H1 (cell line): Measurements from ENCODE around the gene PCDH9.

Source experiments
- CHD2 ChIP-seq: IDR thresholded peaks from 2 replicates; pipeline ENCODE4 v1.6.1; 2012; ENCODE audit warnings: low read length, improper control_type of control experiment
- GTF2F1 ChIP-seq: IDR thresholded peaks from 2 replicates; pipeline ENCODE4 v1.6.1; 2012; ENCODE audit warnings: low read depth, low read length, improper control_type of control experiment, borderline replicate concordance
- JUN ChIP-seq: IDR thresholded peaks from 2 replicates; pipeline ENCODE4 v1.6.1; 2011; ENCODE audit warnings: low read depth, mild to moderate bottlenecking, improper control_type of control experiment, low read length
- POLR2AphosphoS5 ChIP-seq: IDR thresholded peaks from 2 replicates; pipeline ENCODE4 v1.6.1; 2011; ENCODE audit warnings: low read depth, low read length
- TF ChIP-seq, protein P1 (sequence below), 3 experiments: IDR thresholded peaks; 1 replicate in 2 of 3; 2 replicates in 1 of 3; pipeline versions ENCODE4 v1.5.1 to v1.6.1; 2011; ENCODE audit warnings: low read length in 3 of 3, mild to moderate bottlenecking in 3 of 3, inconsistent platforms in 2 of 3, low read depth in 1 of 3, moderate library complexity in 1 of 3; ENCODE audit not compliant: insufficient read depth in 1 of 3; ENCODE audit errors: control extremely low read depth in 1 of 3

DNA sequence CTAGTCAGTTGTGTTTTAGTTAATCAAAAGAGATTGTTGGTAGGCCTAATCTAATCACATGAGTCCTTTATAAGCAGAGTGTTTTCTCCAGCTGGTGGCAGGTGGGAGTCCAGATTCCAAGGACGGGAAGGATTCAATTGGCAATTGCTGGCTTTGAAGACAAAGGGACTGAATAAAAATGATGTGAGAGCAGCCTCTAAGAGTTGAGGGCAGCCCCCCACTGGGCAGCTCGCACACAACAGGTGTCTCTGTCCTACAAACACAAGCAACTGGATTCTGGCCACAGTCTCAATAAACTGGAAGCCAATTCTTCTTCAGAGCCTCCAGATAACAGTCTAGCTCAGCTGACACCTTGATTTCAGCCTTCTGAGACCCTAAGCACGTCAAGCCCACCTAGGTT is 915.2 kb downstream of the PCDH9 start:
- TF ChIP-seq CHD2 (no peak), JUN (no peak), POLR2AphosphoS5 (no peak), GTF2F1 (no peak)
- TF ChIP-seq, protein P1, sequence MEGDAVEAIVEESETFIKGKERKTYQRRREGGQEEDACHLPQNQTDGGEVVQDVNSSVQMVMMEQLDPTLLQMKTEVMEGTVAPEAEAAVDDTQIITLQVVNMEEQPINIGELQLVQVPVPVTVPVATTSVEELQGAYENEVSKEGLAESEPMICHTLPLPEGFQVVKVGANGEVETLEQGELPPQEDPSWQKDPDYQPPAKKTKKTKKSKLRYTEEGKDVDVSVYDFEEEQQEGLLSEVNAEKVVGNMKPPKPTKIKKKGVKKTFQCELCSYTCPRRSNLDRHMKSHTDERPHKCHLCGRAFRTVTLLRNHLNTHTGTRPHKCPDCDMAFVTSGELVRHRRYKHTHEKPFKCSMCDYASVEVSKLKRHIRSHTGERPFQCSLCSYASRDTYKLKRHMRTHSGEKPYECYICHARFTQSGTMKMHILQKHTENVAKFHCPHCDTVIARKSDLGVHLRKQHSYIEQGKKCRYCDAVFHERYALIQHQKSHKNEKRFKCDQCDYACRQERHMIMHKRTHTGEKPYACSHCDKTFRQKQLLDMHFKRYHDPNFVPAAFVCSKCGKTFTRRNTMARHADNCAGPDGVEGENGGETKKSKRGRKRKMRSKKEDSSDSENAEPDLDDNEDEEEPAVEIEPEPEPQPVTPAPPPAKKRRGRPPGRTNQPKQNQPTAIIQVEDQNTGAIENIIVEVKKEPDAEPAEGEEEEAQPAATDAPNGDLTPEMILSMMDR (IDR thresholded peaks at IDR 0.05; ENCODE audit: control extremely low read depth in 1 of 3, insufficient read depth in 1 of 3, low read depth in 1 of 3, low read length in 3 of 3) = no peak
